IMR-90 (cell line): ENCODE measurements around the gene ID2. TPM values are rescaled to one million over a fixed set of nuclear protein-coding genes. Genes with fewer than 3 reads are reported as not detected.

Experiments
- ATAC-seq: fragments of 200-7000 bp; cut with Tn5 transposase; 2 replicates; pipeline ENCODE4 v1.9.1; 2020; ENCODE audit warnings: low read depth, mild to moderate bottlenecking, moderate library complexity
- BruUV-seq: library from RNA; stranded (reverse); fragments of 400-500 nt; replicated peaks from 2 replicates; lab custom pipeline; 2021; lab: Mats Ljungman, UMichigan
- CTCF ChIA-PET: fragments of 300-600 bp; formaldehyde crosslinking; extraction: SDS; loops from one replicate; lab custom pipeline; 2021; ENCODE audit warnings: antibody characterized with exemption; lab: Yijun Ruan, JAX
- POLR2A ChIA-PET: fragments of 300-600 bp; sonication (Branson Sonifier 250); formaldehyde crosslinking; loops from one replicate; lab custom pipeline; 2022; ENCODE audit warnings: antibody characterized with exemption; ENCODE audit not compliant: unreplicated experiment; lab: Charles Lee
- DNase-seq: peaks from one replicate; pipeline ENCODE4 v3.0.0; 2013
- H2AFZ ChIP-seq: replicated peaks from 2 replicates; pipeline ENCODE3; 2013; ENCODE audit warnings: low read length, mild to moderate bottlenecking; ENCODE audit not compliant: poor library complexity
- H2AK5ac ChIP-seq: 2 replicates; pipeline ENCODE4 v1.6.1; 2013; ENCODE audit warnings: low read depth, low read length, inconsistent platforms
- H2AK9ac ChIP-seq: replicated peaks from 2 replicates; pipeline ENCODE3; 2013; ENCODE audit warnings: mild to moderate bottlenecking, low read depth, low read length, moderate library complexity; ENCODE audit not compliant: poor library complexity
- H2BK120ac ChIP-seq: 2 replicates; pipeline ENCODE4 v1.6.1; 2013; ENCODE audit warnings: low read depth, low read length, inconsistent platforms
- H2BK15ac ChIP-seq: 3 replicates; pipeline ENCODE4 v1.6.1; 2013; ENCODE audit warnings: low read depth, low read length, inconsistent platforms
- H2BK20ac ChIP-seq: 2 replicates; pipeline ENCODE4 v1.6.1; 2013; ENCODE audit warnings: low read depth, mild to moderate bottlenecking, inconsistent platforms, low read length, moderate library complexity
- H2BK5ac ChIP-seq: 2 replicates; pipeline ENCODE4 v1.6.1; 2013; ENCODE audit warnings: mild to moderate bottlenecking, low read depth, low read length, inconsistent platforms; ENCODE audit not compliant: poor library complexity, severe bottlenecking
- H3K14ac ChIP-seq: replicated peaks from 2 replicates; pipeline ENCODE4 v1.6.1; 2013; ENCODE audit warnings: low read depth, low read length, inconsistent platforms
- H3K18ac ChIP-seq: 2 replicates; pipeline ENCODE4 v1.6.1; 2013; ENCODE audit warnings: low read depth, low read length, control low read depth
- H3K23ac ChIP-seq: 2 replicates; pipeline ENCODE4 v1.6.1; 2013; ENCODE audit warnings: low read depth, low read length, inconsistent platforms
- H3K27ac ChIP-seq: 2 replicates; pipeline ENCODE4 v1.5.1; 2013; ENCODE audit warnings: mild to moderate bottlenecking, control low read depth, low read length; ENCODE audit not compliant: insufficient read depth
- H3K27me3 ChIP-seq: 2 replicates; pipeline ENCODE4 v1.6.1; 2013; ENCODE audit warnings: low read length; ENCODE audit not compliant: control insufficient read depth, insufficient read depth
- H3K36me3 ChIP-seq: 2 replicates; pipeline ENCODE4 v1.6.1; 2013; ENCODE audit warnings: low read length, mixed read lengths; ENCODE audit not compliant: control insufficient read depth, insufficient read depth
- H3K4ac ChIP-seq: 2 replicates; pipeline ENCODE4 v1.6.1; 2013; ENCODE audit warnings: low read depth, low read length, inconsistent platforms
- H3K4me1 ChIP-seq: 2 replicates; pipeline ENCODE4 v1.6.1; 2013; ENCODE audit warnings: low read length, mixed read lengths; ENCODE audit not compliant: control insufficient read depth, insufficient read depth
- H3K4me2 ChIP-seq: 2 replicates; pipeline ENCODE4 v1.6.1; 2013; ENCODE audit warnings: low read depth, mild to moderate bottlenecking, control low read depth, low read length, moderate library complexity
- H3K4me3 ChIP-seq: 2 replicates; pipeline ENCODE4 v1.5.1; 2013; ENCODE audit warnings: low read depth, mild to moderate bottlenecking, control low read depth, low read length, moderate library complexity; ENCODE audit not compliant: insufficient read depth
- H3K56ac ChIP-seq: 2 replicates; pipeline ENCODE4 v1.6.1; 2013; ENCODE audit warnings: low read length, inconsistent platforms; ENCODE audit not compliant: insufficient read depth; ENCODE audit errors: extremely low read depth
- H3K79me1 ChIP-seq, 2 experiments: 2 replicates each; pipeline ENCODE4 v1.6.1; 2013; ENCODE audit warnings: low read length in 2 of 2, inconsistent platforms in 1 of 2, low read depth in 1 of 2
- H3K9ac ChIP-seq: 2 replicates; pipeline ENCODE4 v1.6.1; 2013; ENCODE audit warnings: low read depth, low read length, control low read depth
- H3K9me1 ChIP-seq: 2 replicates; pipeline ENCODE4 v1.6.1; 2013; ENCODE audit warnings: low read length, inconsistent platforms; ENCODE audit not compliant: insufficient read depth
- H3K9me3 ChIP-seq: 2 replicates; pipeline ENCODE4 v1.6.1; 2013; ENCODE audit warnings: low read length; ENCODE audit not compliant: control insufficient read depth, insufficient read depth
- H4K20me1 ChIP-seq: 2 replicates; pipeline ENCODE4 v1.6.1; 2013; ENCODE audit warnings: low read length, inconsistent platforms; ENCODE audit not compliant: insufficient read depth
- H4K5ac ChIP-seq: 2 replicates; pipeline ENCODE4 v1.6.1; 2013; ENCODE audit warnings: mild to moderate bottlenecking, low read depth, low read length, control low read depth
- H4K8ac ChIP-seq, 2 experiments: 2 replicates each; pipeline ENCODE4 v1.6.1; 2013; ENCODE audit warnings: low read depth in 2 of 2, low read length in 2 of 2, control low read depth in 1 of 2, inconsistent platforms in 1 of 2
- H4K91ac ChIP-seq: 2 replicates; pipeline ENCODE4 v1.6.1; 2013; ENCODE audit warnings: low read depth, low read length, inconsistent platforms; ENCODE audit not compliant: insufficient read depth
- CEBPB ChIP-seq: IDR thresholded peaks from 2 replicates; pipeline ENCODE4 v1.6.1; 2012; ENCODE audit warnings: low read depth, low read length, improper control_type of control experiment
- FOS ChIP-seq: fragments of 150-350 bp; IDR thresholded peaks from 2 replicates; pipeline ENCODE4 v1.6.1; 2016; ENCODE audit warnings: low read depth, low read length
- RFX5 ChIP-seq: IDR thresholded peaks from 2 replicates; pipeline ENCODE4 v1.8.0; 2012; ENCODE audit warnings: low read depth, mild to moderate bottlenecking, low read length, moderate library complexity
- USF2 ChIP-seq: fragments of 150-350 bp; IDR thresholded peaks from 2 replicates; pipeline ENCODE4 v1.6.1; 2017; ENCODE audit warnings: mild to moderate bottlenecking, antibody characterized with exemption, low read length, low read depth
- WGBS, 2 experiments: methylation state at CpG; one replicate each; pipeline versions ENCODE4 v1.1.5 to v1.1.7; 2013; ENCODE audit warnings: missing lambda C conversion rate in 2 of 2; ENCODE audit not compliant: insufficient read length in 1 of 2; ENCODE audit errors: extremely low coverage in 2 of 2; 5-methylcytosine and 5-hydroxymethylcytosine counted together
- dilution Hi-C: fragments of 300-500 bp; cut with HindIII; formaldehyde crosslinking; loops from one replicate; pipeline ENCODE4 v1.14.3; 2018; ENCODE audit warnings: low sequenced_read_pairs; ENCODE audit not compliant: unreplicated experiment
- in situ Hi-C: fragments of 300-500 bp; cut with MboI; formaldehyde crosslinking; loops from 3 replicates; pipeline ENCODE4 v1.14.3; 2019; ENCODE audit warnings: low sequenced_read_pairs, inconsistent platforms, mixed read lengths
- intact Hi-C: fragments of 100-400 bp; cut with micrococcal nuclease; formaldehyde crosslinking; loops from 2 replicates; pipeline ENCODE4 v1.10.0; 2022
- polyA plus RNA-seq, 3 experiments: library from polyadenylated mRNA; depleted of rRNA; stranded (reverse); fragments of >200 nt; gene quantifications; 2 replicates each; pipeline ENCODE4 v1.2.3, GENCODE V29; 2012; ENCODE audit warnings: low replicate concordance in 1 of 3
- total RNA-seq: library from RNA; depleted of rRNA; stranded (reverse); fragments of >200 nt; gene quantifications from 2 replicates; pipeline ENCODE4 v1.2.3, GENCODE V29; 2012; rRNA removed

Gene ID2
- total and polyA plus RNA-seq, 2 of the 4 experiments (the other 2 are of a cell fraction) = 264 to 389 TPM

- TF ChIP-seq USF2 = no peak
- TF ChIP-seq FOS = no peak
- TF ChIP-seq RFX5 = no peak
- no peak for TF ChIP-seq CEBPB
- Histone ChIP-seq H3K4me3 (no peak overlapping the region), H3K9me1 (peaks cover 7% of the 10 kb centered on the region; the same call in 1 of the 2 replicates), H2BK120ac (no peak overlapping the region), H3K4me1 (peaks cover 12% of the 10 kb centered on the region), H3K36me3 (peaks cover 45% of the 10 kb centered on the region), H3K4ac (no peak overlapping the region), H3K18ac (no peak overlapping the region; the same call in 1 of the 2 replicates), H3K14ac (no peak overlapping the region), H3K27ac (peak overlapping the region; percentile 82; the same call in 1 of the 2 replicates), H2AFZ (no peak overlapping the region), H4K91ac (no peak overlapping the region), H2BK5ac (peak overlapping the region; percentile 53), H4K20me1 (no peaks in the 10 kb centered on the region), H3K9me3 (no peaks in the 10 kb centered on the region), H4K8ac (no peak overlapping the region), H3K27me3 (no peaks in the 10 kb centered on the region), H3K4me2 (no peak overlapping the region), H3K56ac (no peak overlapping the region), H2BK15ac (no peak overlapping the region), H4K5ac (peak overlapping the region; percentile 67; the same call in 1 of the 2 replicates), H2BK20ac (no peak overlapping the region), H3K23ac (no peak overlapping the region), H2AK9ac (no peak overlapping the region), H2AK5ac (no peak overlapping the region), H3K79me1 (no peaks in the 10 kb centered on the region), H3K9ac (no peak overlapping the region)
- dilution Hi-C loops = no loop called here
- DNase-seq (no peak), ATAC-seq (no peak)
- intact Hi-C loops = no loop called here
- in situ Hi-C loops = no loop called here
- BruUV-seq = no TSS peak
- CTCF ChIA-PET = no interaction called here
- POLR2A ChIA-PET = no interaction called here
- WGBS, 2 experiments = 96% methylated on average over 10 of the region's 10 CpGs; no CpG with 5 or more reads in 1 of the 2 experiments
Observed at GRCh38 chr2:8732601-8733000, 50.7 kb downstream of the ID2 start.

Other genes starting within 250 kb of the ID2 start
- gene KIDINS220, start 155.6 kb downstream of the ID2 start, total RNA-seq = 63.4 and 80.3 TPM in 2 replicates
- 21.8 and 23.1 TPM in 2 replicates for gene KIDINS220, start 155.6 kb downstream of the ID2 start, polyA plus RNA-seq (2012; rRNA removed)